SU-DHL-6 (cell line): Measurements from ENCODE around the gene DPT.

Experiments
- CTCF ChIP-seq: fragments of 200-600 bp; sonication (generic); IDR thresholded peaks from one replicate; pipeline ENCODE4 v1.5.1; 2017; ENCODE audit warnings: antibody characterized with exemption, mild to moderate bottlenecking, low read length, moderate library complexity; ENCODE audit not compliant: insufficient read depth, poor library complexity, severe bottlenecking
- EZH2phosphoT487 ChIP-seq: fragments of 200-600 bp; sonication (generic), shearing (Covaris generic); conservative IDR thresholded peaks from 2 replicates; pipeline ENCODE4 v1.6.1; 2018; ENCODE audit warnings: mild to moderate bottlenecking, antibody characterized with exemption, low read length, moderate library complexity, mixed read lengths

DNA sequence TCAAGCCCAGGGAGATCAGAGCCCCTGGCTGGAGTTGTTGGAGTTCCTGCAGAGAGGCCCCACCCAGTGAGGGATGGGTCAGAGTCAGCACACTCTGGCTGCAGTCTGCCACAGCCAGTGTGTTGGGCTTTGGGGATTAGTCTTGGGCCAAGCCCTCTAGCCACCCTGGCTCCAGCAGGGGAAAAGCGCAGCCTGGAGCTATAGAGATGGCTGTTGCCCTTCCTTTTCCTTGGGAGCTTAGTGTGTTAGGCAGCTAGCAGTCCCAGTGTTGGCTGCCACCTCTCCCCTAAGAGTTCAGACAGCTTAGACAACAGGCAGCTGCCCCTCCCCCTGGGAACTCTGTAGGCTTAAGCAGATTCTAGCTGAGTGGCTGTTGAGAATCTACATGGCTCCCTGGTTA is 45.1 kb downstream of the DPT start:
- no peak for TF ChIP-seq CTCF
- no peak for TF ChIP-seq EZH2phosphoT487
